HEK293T (cell line): ENCODE measurements around the gene TIMP3.

Source experiments
- CTCF ChIA-PET: fragments of 350-600 bp; formaldehyde crosslinking; extraction: SDS; loops from one replicate; lab custom pipeline; 2021; ENCODE audit warnings: antibody characterized with exemption, inconsistent platforms; lab: Yijun Ruan, JAX
- POLR2A ChIA-PET: fragments of 350-600 bp; formaldehyde crosslinking; extraction: SDS; loops from one replicate; lab custom pipeline; 2020; ENCODE audit warnings: antibody characterized with exemption, inconsistent platforms; lab: Yijun Ruan, JAX
- DNase-seq: peaks from one replicate; pipeline ENCODE4 v3.0.0; 2012; ENCODE audit warnings: mixed read lengths; ENCODE audit errors: extremely low spot score
- ARNT ChIP-seq: fragments of 450-650 bp; IDR thresholded peaks from 2 replicates; pipeline ENCODE4 v1.6.1; 2017; ENCODE audit warnings: mild to moderate bottlenecking
- BHLHE40 ChIP-seq: fragments of 450-650 bp; IDR thresholded peaks from 2 replicates; pipeline ENCODE4 v1.6.1; 2016; ENCODE audit warnings: mild to moderate bottlenecking, moderate library complexity, borderline replicate concordance
- CTBP1 ChIP-seq: fragments of 450-650 bp; IDR thresholded peaks from 2 replicates; pipeline ENCODE4 v1.6.1; 2016; ENCODE audit warnings: borderline replicate concordance
- ELF4 ChIP-seq: fragments of 450-650 bp; IDR thresholded peaks from 2 replicates; pipeline ENCODE4 v1.6.1; 2017; ENCODE audit warnings: antibody characterized with exemption
- FOXA1 ChIP-seq: fragments of 450-650 bp; IDR thresholded peaks from 2 replicates; pipeline ENCODE4 v1.6.1; 2016; ENCODE audit warnings: mild to moderate bottlenecking
- FOXK2 ChIP-seq: fragments of 450-650 bp; IDR thresholded peaks from 2 replicates; pipeline ENCODE4 v1.6.1; 2016; ENCODE audit warnings: mild to moderate bottlenecking
- FOXM1 ChIP-seq: fragments of 450-650 bp; IDR thresholded peaks from 2 replicates; pipeline ENCODE4 v1.6.1; 2017; ENCODE audit warnings: mild to moderate bottlenecking, borderline replicate concordance
- HDGF ChIP-seq: fragments of 450-650 bp; IDR thresholded peaks from 2 replicates; pipeline ENCODE4 v1.6.1; 2017; ENCODE audit warnings: antibody characterized with exemption, borderline replicate concordance
- L3MBTL2 ChIP-seq: fragments of 450-650 bp; conservative IDR thresholded peaks from 2 replicates; pipeline ENCODE4 v1.6.1; 2016; ENCODE audit warnings: mild to moderate bottlenecking
- LEF1 ChIP-seq: fragments of 450-650 bp; IDR thresholded peaks from 2 replicates; pipeline ENCODE4 v1.6.1; 2017; ENCODE audit warnings: mild to moderate bottlenecking, borderline replicate concordance
- NFRKB ChIP-seq: fragments of 450-650 bp; IDR thresholded peaks from 2 replicates; pipeline ENCODE4 v1.6.1; 2016; ENCODE audit warnings: mild to moderate bottlenecking, moderate library complexity
- SP1 ChIP-seq: fragments of 450-650 bp; IDR thresholded peaks from 2 replicates; pipeline ENCODE4 v1.6.1; 2017
- SUZ12 ChIP-seq: fragments of 450-650 bp; IDR thresholded peaks from 2 replicates; pipeline ENCODE4 v1.6.1; 2016; ENCODE audit warnings: mild to moderate bottlenecking
- TARDBP ChIP-seq: fragments of 450-650 bp; IDR thresholded peaks from 2 replicates; pipeline ENCODE4 v1.6.1; 2016
- ZNF384 ChIP-seq: fragments of 450-650 bp; IDR thresholded peaks from 2 replicates; pipeline ENCODE4 v1.6.1; 2016
- TF ChIP-seq, protein P1 (sequence below): fragments of 450-650 bp; IDR thresholded peaks from 2 replicates; pipeline ENCODE4 v1.6.1; 2016

TIMP3 gene

DNA sequence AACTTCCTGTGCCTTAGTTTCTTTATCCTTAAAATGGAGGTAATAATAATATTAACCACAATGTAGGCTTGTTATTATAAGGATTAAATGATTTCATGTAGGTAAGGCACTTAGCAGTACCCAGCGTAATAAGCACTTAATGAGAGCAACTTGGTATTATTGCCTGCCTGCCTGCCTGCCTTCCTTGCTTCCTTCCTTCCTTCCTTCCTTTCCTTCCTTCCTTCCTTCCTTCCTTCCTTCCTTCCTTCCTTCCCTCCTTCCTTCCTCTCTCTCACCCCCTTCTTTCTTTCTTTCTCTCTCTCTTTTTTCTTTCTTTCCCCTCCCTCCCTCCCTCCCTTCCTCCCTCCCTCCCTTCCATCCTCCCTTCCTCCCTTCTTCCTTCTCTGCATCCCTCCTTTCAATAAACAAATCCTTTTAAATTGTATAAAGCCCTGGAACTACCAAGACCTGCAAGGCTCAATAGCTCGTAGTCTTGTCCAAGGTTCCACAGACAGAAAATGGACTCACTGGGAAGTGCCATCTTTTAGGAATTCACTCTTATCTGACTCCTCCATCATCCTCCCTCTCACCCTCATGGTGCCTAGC is 20.7 kb upstream of the TIMP3 start:
- ChIA-PET CTCF (no interaction called here), POLR2A (no interaction called here)
- no peak for DNase-seq
- TF ChIP-seq LEF1 (no peak), BHLHE40 (no peak), SUZ12 (no peak), ARNT (no peak), TARDBP (no peak), ZNF384 (no peak), FOXK2 (no peak), CTBP1 (no peak), FOXM1 (no peak), NFRKB (no peak), HDGF (no peak), SP1 (no peak), ELF4 (no peak), L3MBTL2 (no peak), FOXA1 (no peak)
- TF ChIP-seq, protein P1, sequence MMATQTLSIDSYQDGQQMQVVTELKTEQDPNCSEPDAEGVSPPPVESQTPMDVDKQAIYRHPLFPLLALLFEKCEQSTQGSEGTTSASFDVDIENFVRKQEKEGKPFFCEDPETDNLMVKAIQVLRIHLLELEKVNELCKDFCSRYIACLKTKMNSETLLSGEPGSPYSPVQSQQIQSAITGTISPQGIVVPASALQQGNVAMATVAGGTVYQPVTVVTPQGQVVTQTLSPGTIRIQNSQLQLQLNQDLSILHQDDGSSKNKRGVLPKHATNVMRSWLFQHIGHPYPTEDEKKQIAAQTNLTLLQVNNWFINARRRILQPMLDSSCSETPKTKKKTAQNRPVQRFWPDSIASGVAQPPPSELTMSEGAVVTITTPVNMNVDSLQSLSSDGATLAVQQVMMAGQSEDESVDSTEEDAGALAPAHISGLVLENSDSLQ: no peak

DNA sequence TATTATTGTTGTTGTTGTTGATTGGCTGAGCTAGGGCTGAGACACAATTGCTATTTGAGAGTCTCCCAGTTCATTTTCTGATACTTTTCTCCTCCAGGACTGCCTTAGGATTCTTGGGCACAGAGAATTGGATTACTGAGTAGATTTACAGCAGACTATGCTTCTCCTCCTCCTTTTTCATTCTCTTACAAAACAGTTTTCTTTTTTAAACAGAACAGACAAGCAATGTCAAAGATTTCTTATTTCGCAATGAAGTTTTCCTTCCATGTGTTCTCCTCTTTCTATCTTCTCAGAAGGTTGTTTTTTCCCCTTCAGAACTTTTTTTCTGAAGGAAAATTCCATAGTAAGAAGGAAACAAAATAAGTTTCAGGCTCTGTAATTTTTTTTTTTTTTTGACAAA is 19.8 kb upstream of the TIMP3 start:
- TF ChIP-seq ZNF384 (no peak), CTBP1 (no peak), ELF4 (no peak), FOXM1 (no peak), HDGF (no peak), SUZ12 (no peak), L3MBTL2 (no peak)
- POLR2A ChIA-PET: no interaction called here
- no peak for DNase-seq
- CTCF ChIA-PET: no interaction called here

DNA sequence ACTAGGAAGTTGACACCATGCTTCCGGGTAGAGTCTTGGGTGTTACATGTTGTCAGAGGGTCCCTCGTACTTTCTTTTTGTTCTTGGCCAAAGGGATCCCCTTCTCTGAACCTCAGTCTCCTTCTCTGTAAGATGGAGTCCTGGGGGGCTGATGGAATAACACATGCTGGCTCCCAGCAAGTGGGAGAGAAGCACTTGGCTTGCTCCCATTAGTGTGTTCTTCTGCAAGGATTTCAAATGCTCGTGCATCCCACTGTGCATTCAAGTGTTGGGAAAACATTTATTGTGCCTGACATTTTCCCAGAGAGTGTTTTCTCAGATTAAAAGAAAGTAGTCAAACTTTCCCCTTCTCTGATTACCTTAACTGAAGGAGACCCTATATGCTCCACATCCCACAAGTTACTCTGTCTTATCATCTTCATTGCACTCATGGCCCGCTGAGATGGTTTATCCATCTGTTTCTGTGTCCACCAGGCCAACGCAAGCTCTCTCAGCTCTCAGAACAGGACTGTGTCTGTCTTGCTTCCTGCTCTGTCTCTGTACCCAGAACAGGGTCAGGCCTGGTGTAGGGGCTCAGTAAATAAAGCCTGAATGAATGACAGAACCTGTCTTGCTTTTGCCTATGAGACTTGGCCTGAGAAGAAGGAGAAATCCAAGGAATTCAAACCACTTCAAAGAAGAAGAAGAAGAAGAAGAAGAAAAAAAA is 16.0 kb upstream of the TIMP3 start:
- DNase-seq: no peak
- POLR2A ChIA-PET: no interaction called here
- no peak for TF ChIP-seq FOXK2
- no peak for TF ChIP-seq FOXA1
- TF ChIP-seq, protein P1: no peak
- TF ChIP-seq HDGF: no peak
- TF ChIP-seq NFRKB: no peak
- TF ChIP-seq ZNF384: no peak
- no peak for TF ChIP-seq L3MBTL2
- no peak for TF ChIP-seq FOXM1
- TF ChIP-seq BHLHE40: no peak
- TF ChIP-seq LEF1: no peak
- no peak for TF ChIP-seq CTBP1
- TF ChIP-seq ARNT: no peak
- no peak for TF ChIP-seq SP1
- no peak for TF ChIP-seq TARDBP
- no peak for TF ChIP-seq SUZ12
- TF ChIP-seq ELF4: no peak
- CTCF ChIA-PET: no interaction called here

DNA sequence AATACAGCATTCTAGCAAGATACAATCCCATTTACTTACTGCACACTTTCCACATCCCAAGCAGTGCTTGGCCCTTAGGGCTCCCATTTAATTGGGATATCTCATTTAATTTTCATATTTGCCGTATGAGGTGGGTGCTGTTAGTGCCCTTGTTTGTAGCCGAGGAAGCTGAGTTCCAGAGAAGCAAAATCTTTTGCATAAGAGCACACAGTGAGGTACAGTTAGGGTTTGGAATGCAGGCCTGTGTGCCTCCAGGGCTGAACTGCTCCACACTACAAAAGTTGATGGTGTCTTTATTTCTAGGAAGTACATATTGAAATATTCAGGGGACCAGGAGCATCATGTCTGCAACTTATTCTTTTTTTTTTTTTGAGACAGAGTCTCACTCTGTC is 15.5 kb upstream of the TIMP3 start:
- no peak for TF ChIP-seq L3MBTL2
- no peak for TF ChIP-seq LEF1
- TF ChIP-seq TARDBP: no peak
- no peak for DNase-seq
- POLR2A ChIA-PET: no interaction called here
- CTCF ChIA-PET: no interaction called here

DNA sequence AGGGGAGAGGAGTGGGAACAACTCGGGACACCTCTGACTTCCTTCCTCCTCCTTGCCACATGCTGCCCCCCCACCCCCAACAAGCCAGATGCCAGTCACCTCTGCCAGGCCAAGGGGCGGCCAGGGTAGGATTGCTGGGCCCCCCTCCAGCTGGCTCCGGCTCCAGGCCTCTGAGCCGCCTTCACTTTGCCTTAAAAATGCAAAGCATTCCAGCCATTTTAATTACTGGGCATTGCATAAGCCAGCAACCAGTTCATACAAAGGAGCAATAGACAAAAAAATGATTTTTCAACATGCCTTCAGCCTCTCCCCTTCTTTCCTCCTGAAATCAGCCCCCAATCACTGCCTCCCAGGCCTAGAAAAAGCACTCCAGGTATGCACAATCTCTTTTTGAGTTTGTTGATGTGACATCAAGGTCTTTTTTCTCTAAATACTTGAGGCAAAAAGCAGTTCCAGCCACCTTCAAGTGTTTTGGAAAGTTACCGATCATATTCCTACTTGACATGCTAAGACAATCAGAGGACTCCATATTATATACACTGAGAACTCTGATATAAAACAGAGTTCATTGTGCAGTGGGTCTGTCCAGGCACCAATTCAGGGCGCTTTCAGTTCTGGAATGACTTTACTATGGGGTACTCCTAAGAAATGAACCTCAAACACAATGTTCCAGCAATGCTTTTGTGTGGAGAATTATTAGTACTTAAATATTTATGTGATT is 12.4 kb upstream of the TIMP3 start:
- no peak for TF ChIP-seq FOXM1
- no peak for TF ChIP-seq SUZ12
- no peak for TF ChIP-seq HDGF
- no peak for TF ChIP-seq LEF1
- no peak for TF ChIP-seq CTBP1
- no peak for TF ChIP-seq L3MBTL2
- TF ChIP-seq TARDBP: no peak
- DNase-seq: no peak
- ChIA-PET POLR2A (no interaction called here), CTCF (interaction anchor here (0.6 to 2.4 kb wide), 2 partner anchors 8 to 144 kb away, joined by 4 to 9 read pairs; no protein-coding TSS in a partner anchor)

DNA sequence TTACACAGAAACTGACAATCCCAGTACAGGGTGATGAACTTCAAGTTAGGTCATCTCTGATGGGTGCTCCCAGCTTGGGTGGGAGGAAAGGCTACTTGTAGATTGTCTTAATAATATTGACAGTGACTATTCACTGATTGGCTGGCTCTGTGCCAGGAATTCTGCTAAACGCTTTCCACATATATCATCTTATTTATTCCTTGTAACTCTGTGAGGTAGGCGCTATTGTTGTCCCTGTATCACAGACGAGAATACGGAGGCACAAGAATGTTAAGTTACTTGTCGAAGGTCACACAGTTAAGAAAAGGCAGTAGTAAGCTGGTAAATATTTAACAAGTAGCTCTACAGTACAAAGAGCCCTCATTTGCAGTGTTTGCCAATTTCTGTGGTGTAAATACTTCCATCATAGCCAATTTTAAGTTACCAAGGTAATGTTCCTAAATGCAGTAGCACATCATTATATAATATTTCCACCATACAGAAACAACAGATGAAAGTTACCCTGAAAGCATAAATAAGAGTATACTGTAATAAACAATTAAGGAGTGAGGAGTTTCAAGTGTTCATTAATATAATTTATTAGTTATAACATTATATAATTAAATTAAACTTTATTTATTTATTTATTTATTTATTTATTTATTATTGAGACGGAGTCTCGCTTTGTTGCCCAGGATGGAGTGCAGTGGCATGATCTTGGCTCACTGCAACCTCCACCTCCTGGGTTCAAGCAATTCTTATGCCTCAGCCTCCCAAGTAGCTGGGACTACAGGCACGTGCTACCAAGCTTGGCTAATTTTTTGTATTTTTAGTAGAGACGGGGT is 11.5 kb upstream of the TIMP3 start:
- ChIA-PET CTCF (interaction anchor here (0.5 to 0.6 kb wide), 2 partner anchors 145 to 403 kb away, joined by 4 read pairs; no protein-coding TSS in a partner anchor), POLR2A (no interaction called here)
- TF ChIP-seq TARDBP (no peak), BHLHE40 (no peak), CTBP1 (no peak), ARNT (no peak), SUZ12 (no peak), FOXA1 (no peak)
- TF ChIP-seq, protein P1: no peak
- no peak for DNase-seq
